B cell (primary cell): ENCODE measurements around the gene ICAM5.

ENCODE experiments used
- EZH2 ChIP-seq: IDR thresholded peaks from 2 replicates; pipeline ENCODE4 v1.6.1; 2012; ENCODE audit warnings: borderline replicate concordance, low read depth, mild to moderate bottlenecking, moderate library complexity, low read length; ENCODE audit not compliant: insufficient read depth, poor library complexity, severe bottlenecking
- TF ChIP-seq, protein P1 (sequence below): fragments of 200-600 bp; IDR thresholded peaks from one replicate; pipeline ENCODE4 v1.8.0; 2022; ENCODE audit warnings: antibody characterized with exemption, mild to moderate bottlenecking

DNA sequence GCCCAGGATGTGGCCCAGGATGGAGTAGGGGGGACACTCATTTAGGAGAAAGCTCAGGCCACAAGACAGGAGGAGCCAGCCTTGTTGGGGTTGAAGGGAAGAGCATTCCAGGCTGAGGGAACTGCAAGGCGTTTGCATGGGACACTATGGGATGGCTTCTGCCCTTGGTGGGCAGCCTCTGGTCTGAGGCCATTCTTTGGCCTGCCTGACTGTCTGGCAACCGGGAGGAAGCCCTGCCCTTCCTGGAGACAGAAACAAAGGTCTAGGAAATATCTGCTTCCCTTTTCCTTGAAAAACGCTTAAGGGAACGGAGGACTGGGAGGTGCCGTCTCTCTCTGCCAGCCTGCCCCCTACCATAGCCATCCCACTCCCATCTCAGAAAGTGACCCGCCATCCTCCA, 21.7 kb upstream of the ICAM5 start:
- TF ChIP-seq, protein P1, sequence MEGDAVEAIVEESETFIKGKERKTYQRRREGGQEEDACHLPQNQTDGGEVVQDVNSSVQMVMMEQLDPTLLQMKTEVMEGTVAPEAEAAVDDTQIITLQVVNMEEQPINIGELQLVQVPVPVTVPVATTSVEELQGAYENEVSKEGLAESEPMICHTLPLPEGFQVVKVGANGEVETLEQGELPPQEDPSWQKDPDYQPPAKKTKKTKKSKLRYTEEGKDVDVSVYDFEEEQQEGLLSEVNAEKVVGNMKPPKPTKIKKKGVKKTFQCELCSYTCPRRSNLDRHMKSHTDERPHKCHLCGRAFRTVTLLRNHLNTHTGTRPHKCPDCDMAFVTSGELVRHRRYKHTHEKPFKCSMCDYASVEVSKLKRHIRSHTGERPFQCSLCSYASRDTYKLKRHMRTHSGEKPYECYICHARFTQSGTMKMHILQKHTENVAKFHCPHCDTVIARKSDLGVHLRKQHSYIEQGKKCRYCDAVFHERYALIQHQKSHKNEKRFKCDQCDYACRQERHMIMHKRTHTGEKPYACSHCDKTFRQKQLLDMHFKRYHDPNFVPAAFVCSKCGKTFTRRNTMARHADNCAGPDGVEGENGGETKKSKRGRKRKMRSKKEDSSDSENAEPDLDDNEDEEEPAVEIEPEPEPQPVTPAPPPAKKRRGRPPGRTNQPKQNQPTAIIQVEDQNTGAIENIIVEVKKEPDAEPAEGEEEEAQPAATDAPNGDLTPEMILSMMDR = no peak
- TF ChIP-seq EZH2 = no peak
